ENCODE measurements around the gene EPHB2. TPM values are rescaled to one million over a fixed set of nuclear protein-coding genes. Genes with fewer than 3 reads are reported as not detected.

EPHB2 gene
- total and polyA plus RNA-seq, 11 donors = 0.11 to 6.3 (median 0.70) TPM

GRCh38 chr1:22880174-22880601 lies 169.5 kb downstream of the EPHB2 start:
- no peak overlapping the region for H3K4me3 ChIP-seq
- WGBS, 4 donors = 51 to 72% (median 59%) methylated on average over 1 to 5 of the region's 5 CpGs
- intact Hi-C loops (cut with DNase I) = no loop called here
- TF ChIP-seq POLR2A (IDR thresholded peaks at IDR 0.05) = no peak
- TF ChIP-seq CTCF (IDR thresholded peaks at IDR 0.05) = no peak
- DNase-seq = no peak
- H3K9me3 ChIP-seq = no peaks in the 10 kb centered on the region
- H3K27ac ChIP-seq = no peak overlapping the region
- no peaks in the 10 kb centered on the region for H3K36me3 ChIP-seq
- H3K27me3 ChIP-seq = peaks cover 0 to 21% (median 0%) of the 10 kb centered on the region in 9 donors
- H3K4me1 ChIP-seq = peaks cover 0 to 6% (median 0%) of the 10 kb centered on the region in 12 donors
- no peak for ATAC-seq

- TF ChIP-seq POLR2A (IDR thresholded peaks at IDR 0.05) (no peak), CTCF (IDR thresholded peaks at IDR 0.05) (no peak)
- 76 to 87% (median 83%) methylated on average over 8 to 11 of the region's 11 CpGs for WGBS, 4 donors
- intact Hi-C loops (cut with DNase I) = no loop called here
Measured at GRCh38 chr1:22883406-22883805, 172.8 kb downstream of the EPHB2 start.

GRCh38 chr1:22884806-22885530 lies 174.3 kb downstream of the EPHB2 start:
- 70 to 73% (median 70%) methylated on average over 16 of the region's 16 CpGs for WGBS, 4 donors
- Histone ChIP-seq H3K36me3 (no peaks in the 10 kb centered on the region), H3K27ac (no peak overlapping the region), H3K4me3 (peak overlapping the region in 1 of 12 donors; percentile 12), H3K4me1 (peaks cover 0 to 7% (median 0%) of the 10 kb centered on the region in 12 donors), H3K27me3 (peaks cover 0 to 6% (median 0%) of the 10 kb centered on the region in 9 donors), H3K9me3 (no peaks in the 10 kb centered on the region)
- ATAC-seq (no peak), DNase-seq (no peak)
- TF ChIP-seq POLR2A (IDR thresholded peaks at IDR 0.05) = no peak
- no peak for TF ChIP-seq CTCF (IDR thresholded peaks at IDR 0.05)
- intact Hi-C loops (cut with DNase I) = loop anchor here in 3 of 10 donors (5.0 kb wide), 2 partner anchors 58 to 183 kb away; no protein-coding TSS in a partner anchor

More at GRCh38 chr1:22883406-22883805, 172.8 kb downstream of the EPHB2 start:
- Histone ChIP-seq H3K9me3 (no peaks in the 10 kb centered on the region), H3K27ac (no peak overlapping the region), H3K4me3 (no peak overlapping the region), H3K4me1 (peaks cover 0 to 7% (median 0%) of the 10 kb centered on the region in 12 donors), H3K27me3 (peaks cover 0 to 15% (median 0%) of the 10 kb centered on the region in 9 donors), H3K36me3 (no peaks in the 10 kb centered on the region)
- ATAC-seq = no peak
- DNase-seq = no peak

GRCh38 chr1:22886211-22886610 lies 175.6 kb downstream of the EPHB2 start:
- 70 to 73% (median 71%) methylated on average over 6 of the region's 6 CpGs for WGBS, 4 donors
- Histone ChIP-seq H3K27ac (no peak overlapping the region), H3K36me3 (no peaks in the 10 kb centered on the region), H3K27me3 (peaks cover 0 to 10% (median 0%) of the 10 kb centered on the region in 9 donors), H3K9me3 (no peaks in the 10 kb centered on the region), H3K4me1 (peaks cover 0 to 7% (median 0%) of the 10 kb centered on the region in 12 donors), H3K4me3 (no peak overlapping the region)
- TF ChIP-seq CTCF (IDR thresholded peaks at IDR 0.05) = no peak
- TF ChIP-seq POLR2A (IDR thresholded peaks at IDR 0.05) = no peak
- intact Hi-C loops (cut with DNase I) = loop anchor here in 3 of 10 donors (5.0 kb wide), 2 partner anchors 59 to 184 kb away; no protein-coding TSS in a partner anchor
- ATAC-seq (no peak), DNase-seq (no peak)
